WERI-Rb-1 (cell line): Measurements from ENCODE around the gene GAPDHS.

Experiments
- DNase-seq: peaks from one replicate; pipeline ENCODE4 v3.0.0-alpha.2; 2020
- H3K27ac ChIP-seq: fragments of 250-450 bp; sonication (Bioruptor Pico); 2 replicates; pipeline ENCODE4 v1.5.1; 2020; ENCODE audit warnings: mild to moderate bottlenecking, moderate library complexity
- H3K27me3 ChIP-seq: fragments of 250-450 bp; sonication (Bioruptor Pico); 2 replicates; pipeline ENCODE4 v1.5.1; 2021; ENCODE audit warnings: mild to moderate bottlenecking, low read depth, moderate library complexity; ENCODE audit not compliant: insufficient read depth, severe bottlenecking
- H3K36me3 ChIP-seq: fragments of 250-450 bp; sonication (Bioruptor Pico); 2 replicates; pipeline ENCODE4 v1.5.1; 2020; ENCODE audit warnings: mild to moderate bottlenecking, moderate library complexity
- H3K4me3 ChIP-seq: 2 replicates; pipeline ENCODE4 v1.5.1; 2011; ENCODE audit warnings: low read depth, mild to moderate bottlenecking, control low read depth, low read length
- H3K9me3 ChIP-seq: fragments of 250-450 bp; sonication (Bioruptor Pico); 2 replicates; pipeline ENCODE4 v1.5.1; 2021; ENCODE audit warnings: mild to moderate bottlenecking, moderate library complexity; ENCODE audit not compliant: severe bottlenecking
- TF ChIP-seq, protein P1 (sequence below): IDR thresholded peaks from 2 replicates; pipeline ENCODE4 v1.5.1; 2011; ENCODE audit warnings: low read depth, mild to moderate bottlenecking, control low read depth, inconsistent platforms, low read length

The GAPDHS gene

DNA sequence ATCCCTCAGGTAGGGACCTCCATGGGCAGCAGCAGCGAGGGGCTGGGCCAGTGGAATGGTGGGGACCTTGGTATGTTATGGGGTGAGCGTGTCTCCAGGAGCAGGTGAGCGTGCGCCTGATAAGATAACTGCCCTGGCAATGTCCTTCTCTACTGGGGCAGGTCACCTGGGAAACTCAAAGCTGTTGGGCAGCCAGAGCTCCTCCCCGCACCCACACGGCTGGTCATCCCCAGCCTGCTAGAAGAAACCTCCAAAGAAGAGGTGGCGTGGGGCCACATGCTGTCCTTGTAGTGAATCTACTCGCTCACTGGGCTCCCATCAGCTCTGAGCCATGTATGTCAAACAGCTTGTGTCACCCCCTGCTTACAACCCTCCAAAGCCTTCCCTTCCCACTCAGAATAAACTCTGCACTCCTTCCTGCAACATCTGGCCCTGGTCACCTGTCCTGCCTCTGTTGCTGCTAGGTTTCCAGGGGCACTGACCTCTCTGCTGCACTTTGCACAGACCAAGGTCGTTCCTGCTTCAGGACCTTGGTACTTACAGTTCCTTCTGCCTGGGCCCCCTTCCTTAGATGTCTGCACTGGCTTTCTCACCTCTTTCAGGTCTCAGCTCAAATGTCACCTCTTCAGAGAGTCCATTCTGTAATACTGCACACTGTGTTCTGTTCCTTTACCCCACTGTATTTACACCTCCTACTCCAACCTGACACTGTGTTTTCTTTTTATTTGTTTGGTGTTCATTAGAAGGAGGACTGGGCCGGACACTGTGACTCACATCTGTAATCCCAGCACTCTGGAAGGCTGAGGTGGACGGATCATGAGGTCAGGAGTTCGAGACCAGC, 32.0 kb downstream of the GAPDHS start:
- Histone ChIP-seq H3K36me3 (no peaks in the 10 kb centered on the region), H3K27me3 (no peaks in the 10 kb centered on the region), H3K4me3 (no peak overlapping the region), H3K9me3 (no peaks in the 10 kb centered on the region), H3K27ac (no peak overlapping the region)
- TF ChIP-seq, protein P1, sequence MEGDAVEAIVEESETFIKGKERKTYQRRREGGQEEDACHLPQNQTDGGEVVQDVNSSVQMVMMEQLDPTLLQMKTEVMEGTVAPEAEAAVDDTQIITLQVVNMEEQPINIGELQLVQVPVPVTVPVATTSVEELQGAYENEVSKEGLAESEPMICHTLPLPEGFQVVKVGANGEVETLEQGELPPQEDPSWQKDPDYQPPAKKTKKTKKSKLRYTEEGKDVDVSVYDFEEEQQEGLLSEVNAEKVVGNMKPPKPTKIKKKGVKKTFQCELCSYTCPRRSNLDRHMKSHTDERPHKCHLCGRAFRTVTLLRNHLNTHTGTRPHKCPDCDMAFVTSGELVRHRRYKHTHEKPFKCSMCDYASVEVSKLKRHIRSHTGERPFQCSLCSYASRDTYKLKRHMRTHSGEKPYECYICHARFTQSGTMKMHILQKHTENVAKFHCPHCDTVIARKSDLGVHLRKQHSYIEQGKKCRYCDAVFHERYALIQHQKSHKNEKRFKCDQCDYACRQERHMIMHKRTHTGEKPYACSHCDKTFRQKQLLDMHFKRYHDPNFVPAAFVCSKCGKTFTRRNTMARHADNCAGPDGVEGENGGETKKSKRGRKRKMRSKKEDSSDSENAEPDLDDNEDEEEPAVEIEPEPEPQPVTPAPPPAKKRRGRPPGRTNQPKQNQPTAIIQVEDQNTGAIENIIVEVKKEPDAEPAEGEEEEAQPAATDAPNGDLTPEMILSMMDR, result no peak
- DNase-seq, result no peak

GRCh38 chr19:35566738-35567137, 33.5 kb downstream of the GAPDHS start:
- no peak for DNase-seq
- Histone ChIP-seq H3K9me3 (no peaks in the 10 kb centered on the region), H3K27me3 (no peaks in the 10 kb centered on the region), H3K36me3 (no peaks in the 10 kb centered on the region), H3K27ac (no peak overlapping the region), H3K4me3 (no peak overlapping the region)
- TF ChIP-seq, protein P1, result no peak

GRCh38 chr19:35569281-35569781, 36.1 kb downstream of the GAPDHS start:
- DNase-seq, result no peak
- Histone ChIP-seq H3K9me3 (no peaks in the 10 kb centered on the region), H3K27me3 (no peaks in the 10 kb centered on the region), H3K36me3 (no peaks in the 10 kb centered on the region), H3K4me3 (no peak overlapping the region), H3K27ac (no peak overlapping the region)
- TF ChIP-seq, protein P1, result no peak

DNA sequence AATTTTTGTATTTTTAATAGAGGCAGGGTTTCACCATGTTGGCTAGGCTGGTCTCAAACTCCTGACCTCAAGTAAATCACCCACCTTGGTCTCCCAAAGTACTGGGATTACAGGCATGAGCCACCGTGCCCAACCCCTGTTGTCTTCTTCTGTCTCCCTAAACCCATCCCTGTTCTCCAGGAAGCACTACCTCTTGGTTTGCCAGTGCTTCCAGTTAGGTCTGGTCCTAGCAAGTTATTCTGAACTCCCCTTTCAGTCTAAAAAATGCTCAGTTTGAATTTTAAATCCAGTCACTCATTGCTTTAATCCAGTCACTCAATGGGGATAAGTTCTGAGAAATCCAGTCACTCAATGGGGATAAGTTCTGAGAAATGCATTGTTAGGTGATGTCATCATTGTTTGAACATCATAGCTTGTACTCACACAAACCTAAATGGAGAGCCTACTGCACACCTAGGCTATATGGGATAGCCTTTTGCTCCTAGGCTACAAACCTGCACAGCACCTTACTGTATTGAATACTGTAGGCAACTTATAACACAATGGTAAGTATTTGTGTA, 38.2 kb downstream of the GAPDHS start:
- H3K36me3 ChIP-seq, result no peaks in the 10 kb centered on the region

GRCh38 chr19:35577918-35578317, 44.7 kb downstream of the GAPDHS start:
- Histone ChIP-seq H3K9me3 (peaks cover 13% of the 10 kb centered on the region), H3K36me3 (no peaks in the 10 kb centered on the region), H3K27ac (no peak overlapping the region), H3K4me3 (no peak overlapping the region), H3K27me3 (no peaks in the 10 kb centered on the region)
- TF ChIP-seq, protein P1, result no peak
- no peak for DNase-seq

More for the DNA sequence above, 38.2 kb downstream of the GAPDHS start:
- H3K9me3 ChIP-seq, result peaks cover 9% of the 10 kb centered on the region
- no peak overlapping the region for H3K27ac ChIP-seq
- H3K4me3 ChIP-seq, result no peak overlapping the region
- DNase-seq, result no peak
- no peaks in the 10 kb centered on the region for H3K27me3 ChIP-seq
- TF ChIP-seq, protein P1, result no peak
